B cell (primary cell): ENCODE measurements around the gene DPAGT1. TPM values are rescaled to one million over a fixed set of nuclear protein-coding genes. Genes with fewer than 3 reads are reported as not detected.

Experiments
- ATAC-seq: fragments of 200-7000 bp; cut with Tn5 transposase; one replicate; pipeline ENCODE4 v1.10.0; 2021; ENCODE audit warnings: low read depth, mild to moderate bottlenecking, moderate number of reproducible peaks, moderate library complexity
- CTCF ChIA-PET: fragments of 350-600 bp; sonication (Branson Sonifier 250); formaldehyde crosslinking; loops from one replicate; lab custom pipeline; 2021; ENCODE audit warnings: antibody characterized with exemption, inconsistent platforms; lab: Charles Lee
- POLR2A ChIA-PET: fragments of 350-600 bp; sonication (Branson Sonifier 250); formaldehyde crosslinking; loops from one replicate; lab custom pipeline; 2021; ENCODE audit warnings: antibody characterized with exemption; lab: Charles Lee
- DNase-seq: peaks from one replicate; pipeline ENCODE4 v3.0.0; 2013
- H2AFZ ChIP-seq: 2 replicates; pipeline ENCODE4 v1.6.1; 2012; ENCODE audit warnings: mild to moderate bottlenecking, low read depth, low read length; ENCODE audit not compliant: insufficient read depth, poor library complexity, severe bottlenecking
- H3K27ac ChIP-seq, 2 donors: 1 replicate in 1 of 2; 2 replicates in 1 of 2; pipeline ENCODE4 v1.5.1; 2012 to 2013; ENCODE audit warnings: low read length in 2 of 2, mild to moderate bottlenecking in 2 of 2, moderate library complexity in 1 of 2
- H3K27me3 ChIP-seq, 4 experiments: fragments of 200-600 bp in 1 of 4; sonication (generic) in 1 of 4; replicated peaks in 1 of 4; 1 replicate in 2 of 4; 2 replicates in 2 of 4; pipeline versions ENCODE4 v1.6.1 to v1.7.0; 2013 to 2016; ENCODE audit warnings: low read length in 3 of 4, mild to moderate bottlenecking in 2 of 4, mixed read lengths in 1 of 4, moderate library complexity in 1 of 4; ENCODE audit not compliant: insufficient read depth in 4 of 4, control insufficient read depth in 3 of 4; ENCODE audit errors: control extremely low read depth in 1 of 4
- H3K36me3 ChIP-seq, 2 experiments: replicated peaks in 1 of 2; 1 replicate in 1 of 2; 2 replicates in 1 of 2; pipeline versions ENCODE4 v1.6.1 to v1.7.1; 2013; ENCODE audit warnings: low read length in 1 of 2; ENCODE audit not compliant: insufficient read depth in 2 of 2, control insufficient read depth in 1 of 2; ENCODE audit errors: control extremely low read depth in 1 of 2, extremely low read depth in 1 of 2
- H3K4me1 ChIP-seq, 2 donors: fragments of 200-600 bp in 1 of 2; sonication (generic) in 1 of 2; 1 replicate in 1 of 2; 2 replicates in 1 of 2; pipeline versions ENCODE4 v1.5.1 to v1.6.1; 2013 to 2017; ENCODE audit warnings: low read length in 2 of 2; ENCODE audit not compliant: control insufficient read depth in 2 of 2, insufficient read depth in 2 of 2
- H3K4me2 ChIP-seq: replicated peaks from 2 replicates; pipeline ENCODE3; 2012; ENCODE audit warnings: mild to moderate bottlenecking, low read depth, low read length; ENCODE audit not compliant: poor library complexity, severe bottlenecking
- H3K4me3 ChIP-seq, 5 experiments: fragments of 200-600 bp in 1 of 5; sonication (generic) in 1 of 5; 1 replicate in 3 of 5; 2 replicates in 2 of 5; pipeline versions ENCODE4 v1.5.1 to v1.7.0; 2011 to 2016; ENCODE audit warnings: low read length in 4 of 5, mild to moderate bottlenecking in 4 of 5, low read depth in 2 of 5, control low read depth in 1 of 5, moderate library complexity in 1 of 5; ENCODE audit not compliant: insufficient read depth in 1 of 5; ENCODE audit errors: control extremely low read depth in 1 of 5, extremely low read depth in 1 of 5
- H3K79me2 ChIP-seq: fragments of 200-600 bp; sonication (generic); one replicate; pipeline ENCODE4 v1.6.0; 2016; ENCODE audit warnings: low read length; ENCODE audit not compliant: control insufficient read depth, insufficient read depth
- H3K9ac ChIP-seq: fragments of 200-600 bp; sonication (generic); 2 replicates; pipeline ENCODE4 v1.6.1; 2017; ENCODE audit warnings: mild to moderate bottlenecking, low read length, moderate library complexity
- H3K9me3 ChIP-seq, 3 donors: one replicate each; pipeline versions ENCODE4 v1.6.1 to v1.7.1; 2013; ENCODE audit warnings: low read length in 2 of 3; ENCODE audit not compliant: control insufficient read depth in 2 of 3, insufficient read depth in 1 of 3; ENCODE audit errors: control extremely low read depth in 1 of 3
- H4K20me1 ChIP-seq: 2 replicates; pipeline ENCODE4 v1.6.0; 2012; ENCODE audit warnings: mild to moderate bottlenecking, low read length; ENCODE audit not compliant: insufficient read depth, control insufficient read depth, poor library complexity, severe bottlenecking
- H3K27ac Mint-ChIP-seq: one replicate; pipeline ENCODE4 v1.8.0; 2021; ENCODE audit warnings: mixed read lengths
- H3K27me3 Mint-ChIP-seq: one replicate; pipeline ENCODE4 v1.8.0; 2021; ENCODE audit warnings: mixed read lengths
- H3K4me1 Mint-ChIP-seq: one replicate; pipeline ENCODE4 v1.8.0; 2021; ENCODE audit warnings: mixed read lengths
- H3K4me3 Mint-ChIP-seq: one replicate; pipeline ENCODE4 v1.8.0; 2021; ENCODE audit warnings: mixed read lengths
- H3K9me3 Mint-ChIP-seq: one replicate; pipeline ENCODE4 v1.8.0; 2022; ENCODE audit warnings: mixed read lengths; ENCODE audit not compliant: insufficient read depth
- CTCF ChIP-seq: fragments of 200-600 bp; IDR thresholded peaks from one replicate; pipeline ENCODE4 v1.8.0; 2022; ENCODE audit warnings: antibody characterized with exemption, mild to moderate bottlenecking
- EZH2 ChIP-seq: IDR thresholded peaks from 2 replicates; pipeline ENCODE4 v1.6.1; 2012; ENCODE audit warnings: borderline replicate concordance, low read depth, mild to moderate bottlenecking, moderate library complexity, low read length; ENCODE audit not compliant: insufficient read depth, poor library complexity, severe bottlenecking
- WGBS: methylation state at CpG from one replicate; pipeline ENCODE4 v1.1.5; 2013; ENCODE audit warnings: missing lambda C conversion rate; ENCODE audit not compliant: insufficient coverage; 5-methylcytosine and 5-hydroxymethylcytosine counted together
- intact Hi-C: fragments of 100-400 bp; cut with micrococcal nuclease; formaldehyde crosslinking; loops from one replicate; pipeline ENCODE4 v1.10.0; 2022
- polyA plus RNA-seq: library from polyadenylated mRNA; depleted of rRNA; stranded (reverse); fragments of >200 nt; gene quantifications from 2 replicates; pipeline ENCODE4 v1.2.3, GENCODE V29; 2012
- total RNA-seq, 2 donors: library from RNA; stranded (reverse); fragments of 120-200 nt in 1 of 2; gene quantifications; 1 replicate in 1 of 2; 2 replicates in 1 of 2; pipeline versions ENCODE4 v1.2.3 to v1.2.4, GENCODE V29; 2013 to 2022

Gene DPAGT1
- total and polyA plus RNA-seq, 2 donors (not counting 1 experiment from before 2014, with no cell fraction given) = 38.3 to 64.3 TPM

- Histone ChIP-seq H3K9ac (no peak overlapping the region), H3K4me2 (no peak overlapping the region), H3K27me3 (no peaks in the 10 kb centered on the region), H3K27ac (no peak overlapping the region), H3K4me3 (no peak overlapping the region), H3K79me2 (peaks cover 18% of the 10 kb centered on the region), H4K20me1 (peaks cover 10% of the 10 kb centered on the region), H3K36me3 (peaks cover 0 to 9% of the 10 kb centered on the region in 2 experiments), H3K4me1 (peaks cover 15 to 25% of the 10 kb centered on the region in 2 donors), H2AFZ (no peak overlapping the region), H3K9me3 (no peaks in the 10 kb centered on the region)
- ChIA-PET CTCF (interaction anchor here (0.5 to 1.1 kb wide), 3 partner anchors 9 to 78 kb away, joined by 3 to 4 read pairs (median 3); no protein-coding TSS in a partner anchor), POLR2A (interaction anchor here (0.6 to 1.1 kb wide), 2 partner anchors 23 to 165 kb away, joined by 3 to 12 read pairs; a partner anchor contains a TSS)
- no peaks in the 10 kb centered on the region for H3K9me3 Mint-ChIP-seq
- H3K27ac Mint-ChIP-seq = no peak overlapping the region
- intact Hi-C loops = no loop called here
- no peak for DNase-seq
- H3K27me3 Mint-ChIP-seq = no peaks in the 10 kb centered on the region
- peaks cover 32% of the 10 kb centered on the region for H3K4me1 Mint-ChIP-seq
- H3K4me3 Mint-ChIP-seq = no peak overlapping the region
- ATAC-seq = no peak
- TF ChIP-seq CTCF (no peak), EZH2 (no peak)
- WGBS = no CpG with 5 or more reads among the region's 5 CpGs
Observed at GRCh38 chr11:119118227-119118626, 16.6 kb upstream of the DPAGT1 start.

- H3K79me2 ChIP-seq = peaks cover 8% of the 10 kb centered on the region
- H3K9me3 ChIP-seq = no peaks in the 10 kb centered on the region
- Mint-ChIP-seq H3K9me3 (no peaks in the 10 kb centered on the region), H3K27ac (no peak overlapping the region), H3K4me3 (no peak overlapping the region), H3K4me1 (peaks cover 23% of the 10 kb centered on the region), H3K27me3 (no peaks in the 10 kb centered on the region)
- H4K20me1 ChIP-seq = peaks cover 7% of the 10 kb centered on the region
- ChIA-PET CTCF (no interaction called here), POLR2A (no interaction called here)
- H3K4me2 ChIP-seq = no peak overlapping the region
- H3K27me3 ChIP-seq = no peaks in the 10 kb centered on the region
- no peak for ATAC-seq
- no peak overlapping the region for H3K4me3 ChIP-seq
- WGBS = 100% methylated on average over 3 of the region's 3 CpGs
- H3K27ac ChIP-seq = no peak overlapping the region
- no peak for DNase-seq
- TF ChIP-seq CTCF = no peak
- TF ChIP-seq EZH2 = no peak
- no peak overlapping the region for H3K9ac ChIP-seq
- H3K4me1 ChIP-seq = peaks cover 9 to 19% of the 10 kb centered on the region in 2 donors
- H3K36me3 ChIP-seq = peaks cover 0 to 11% of the 10 kb centered on the region in 2 experiments
- intact Hi-C loops = no loop called here
- H2AFZ ChIP-seq = no peak overlapping the region
Observed at GRCh38 chr11:119117004-119117706, 15.5 kb upstream of the DPAGT1 start.
